ENCODE data around the gene OSBPL6. TPM values are rescaled to one million over a fixed set of nuclear protein-coding genes. Genes with fewer than 3 reads are reported as not detected.

Gene OSBPL6
- total RNA-seq, 1 donor: 6.5 TPM

DNA sequence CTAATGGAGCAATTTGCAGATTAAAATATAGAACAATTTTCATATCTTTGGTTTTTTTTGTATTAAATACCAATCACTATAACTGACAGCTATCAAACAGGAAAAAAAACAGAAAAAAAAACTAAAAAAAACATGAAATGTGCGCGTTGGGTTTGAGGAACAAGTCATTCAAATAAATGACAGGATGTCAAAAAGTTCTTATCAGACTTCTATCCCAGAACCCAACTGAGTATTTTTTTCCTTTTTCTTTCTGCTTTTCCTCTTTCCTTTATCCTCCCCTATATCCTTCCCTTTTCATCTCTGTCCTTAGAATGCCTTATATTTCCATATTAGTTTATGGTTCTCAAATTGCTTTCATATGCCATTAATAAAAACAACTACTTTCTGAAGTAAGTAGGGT is 242.3 kb downstream of the OSBPL6 start:
- TF ChIP-seq, protein P1, sequence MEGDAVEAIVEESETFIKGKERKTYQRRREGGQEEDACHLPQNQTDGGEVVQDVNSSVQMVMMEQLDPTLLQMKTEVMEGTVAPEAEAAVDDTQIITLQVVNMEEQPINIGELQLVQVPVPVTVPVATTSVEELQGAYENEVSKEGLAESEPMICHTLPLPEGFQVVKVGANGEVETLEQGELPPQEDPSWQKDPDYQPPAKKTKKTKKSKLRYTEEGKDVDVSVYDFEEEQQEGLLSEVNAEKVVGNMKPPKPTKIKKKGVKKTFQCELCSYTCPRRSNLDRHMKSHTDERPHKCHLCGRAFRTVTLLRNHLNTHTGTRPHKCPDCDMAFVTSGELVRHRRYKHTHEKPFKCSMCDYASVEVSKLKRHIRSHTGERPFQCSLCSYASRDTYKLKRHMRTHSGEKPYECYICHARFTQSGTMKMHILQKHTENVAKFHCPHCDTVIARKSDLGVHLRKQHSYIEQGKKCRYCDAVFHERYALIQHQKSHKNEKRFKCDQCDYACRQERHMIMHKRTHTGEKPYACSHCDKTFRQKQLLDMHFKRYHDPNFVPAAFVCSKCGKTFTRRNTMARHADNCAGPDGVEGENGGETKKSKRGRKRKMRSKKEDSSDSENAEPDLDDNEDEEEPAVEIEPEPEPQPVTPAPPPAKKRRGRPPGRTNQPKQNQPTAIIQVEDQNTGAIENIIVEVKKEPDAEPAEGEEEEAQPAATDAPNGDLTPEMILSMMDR (IDR thresholded peaks at IDR 0.05; ENCODE audit: insufficient read depth, low read depth, low read length): no peak
- H3K4me3 ChIP-seq (ENCODE audit: low read depth, low read length): no peak overlapping the region
- DNase-seq (ENCODE audit: low read depth): no peak

GRCh38 chr2:178441426-178441825 is 247.1 kb downstream of the OSBPL6 start:
- no peak for DNase-seq (ENCODE audit: low read depth)
- H3K4me3 ChIP-seq (ENCODE audit: low read depth, low read length): no peak overlapping the region
- TF ChIP-seq, protein P1 (IDR thresholded peaks at IDR 0.05; ENCODE audit: insufficient read depth, low read depth, low read length): no peak

GRCh38 chr2:178448968-178449661 is 254.8 kb downstream of the OSBPL6 start:
- DNase-seq (ENCODE audit: low read depth): no peak
- peak overlapping the region; percentile 91 for H3K4me3 ChIP-seq (ENCODE audit: low read depth, low read length)
- TF ChIP-seq, protein P1 (IDR thresholded peaks at IDR 0.05; ENCODE audit: insufficient read depth, low read depth, low read length): no peak

DNA sequence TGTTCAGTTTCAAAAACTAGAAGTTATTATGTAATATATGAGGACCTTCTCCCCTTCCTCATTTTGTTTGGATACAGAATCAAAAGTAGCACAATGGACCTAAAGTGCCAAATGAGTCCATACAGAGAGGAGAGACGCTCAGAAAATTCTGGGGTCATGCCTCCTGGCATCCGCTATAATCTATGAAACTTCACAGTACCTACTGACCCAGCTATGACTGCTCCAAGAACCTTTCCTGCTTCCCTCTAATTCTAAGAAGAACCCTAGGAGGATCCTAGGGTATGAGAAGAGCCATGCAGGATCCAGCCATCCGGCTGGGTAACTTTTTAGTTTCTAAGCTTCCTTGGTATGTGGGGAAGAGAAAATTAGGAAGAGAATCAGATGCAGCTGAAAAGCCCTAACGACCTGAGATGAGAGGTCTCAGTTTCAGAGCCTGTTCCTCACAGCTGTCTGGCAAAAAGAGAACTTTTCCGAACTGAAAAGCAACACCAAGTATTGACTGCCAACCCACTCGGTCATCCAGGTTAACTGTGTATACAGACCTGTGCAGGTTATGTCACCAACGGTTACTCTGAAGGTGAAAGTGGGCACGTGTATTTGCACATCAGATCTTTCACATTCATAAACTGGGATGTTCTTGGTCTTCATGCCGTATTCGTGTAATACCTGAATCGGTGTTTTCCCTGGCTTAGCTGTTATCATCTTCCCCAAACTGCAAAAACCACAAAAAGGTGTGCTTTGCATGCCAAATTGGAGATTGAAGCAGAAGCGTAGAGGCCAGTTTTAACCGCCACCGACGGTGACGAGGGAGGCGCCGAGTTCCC is 255.6 kb downstream of the OSBPL6 start:
- H3K4me3 ChIP-seq (ENCODE audit: low read depth, low read length): peak overlapping the region; percentile 91
- TF ChIP-seq, protein P1 (IDR thresholded peaks at IDR 0.05; ENCODE audit: insufficient read depth, low read depth, low read length): no peak
- DNase-seq (ENCODE audit: low read depth): peak; percentile 8

DNA sequence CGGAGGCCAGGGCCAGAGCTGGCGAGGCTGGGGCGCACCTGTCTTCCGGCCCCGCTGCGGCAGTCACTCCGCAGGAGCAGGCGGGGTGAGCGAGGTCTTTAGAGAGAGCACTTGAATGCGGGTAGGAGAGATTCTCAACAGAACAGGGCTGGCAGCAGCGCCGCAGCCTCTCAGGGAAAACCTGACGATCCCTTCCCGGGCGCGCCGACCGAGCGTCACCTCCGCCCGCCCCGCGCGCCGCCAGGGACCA is 256.1 kb downstream of the OSBPL6 start:
- peak overlapping the region; percentile 91 for H3K4me3 ChIP-seq (ENCODE audit: low read depth, low read length)
- TF ChIP-seq, protein P1 (IDR thresholded peaks at IDR 0.05; ENCODE audit: insufficient read depth, low read depth, low read length): no peak
- DNase-seq (ENCODE audit: low read depth): no peak

DNA sequence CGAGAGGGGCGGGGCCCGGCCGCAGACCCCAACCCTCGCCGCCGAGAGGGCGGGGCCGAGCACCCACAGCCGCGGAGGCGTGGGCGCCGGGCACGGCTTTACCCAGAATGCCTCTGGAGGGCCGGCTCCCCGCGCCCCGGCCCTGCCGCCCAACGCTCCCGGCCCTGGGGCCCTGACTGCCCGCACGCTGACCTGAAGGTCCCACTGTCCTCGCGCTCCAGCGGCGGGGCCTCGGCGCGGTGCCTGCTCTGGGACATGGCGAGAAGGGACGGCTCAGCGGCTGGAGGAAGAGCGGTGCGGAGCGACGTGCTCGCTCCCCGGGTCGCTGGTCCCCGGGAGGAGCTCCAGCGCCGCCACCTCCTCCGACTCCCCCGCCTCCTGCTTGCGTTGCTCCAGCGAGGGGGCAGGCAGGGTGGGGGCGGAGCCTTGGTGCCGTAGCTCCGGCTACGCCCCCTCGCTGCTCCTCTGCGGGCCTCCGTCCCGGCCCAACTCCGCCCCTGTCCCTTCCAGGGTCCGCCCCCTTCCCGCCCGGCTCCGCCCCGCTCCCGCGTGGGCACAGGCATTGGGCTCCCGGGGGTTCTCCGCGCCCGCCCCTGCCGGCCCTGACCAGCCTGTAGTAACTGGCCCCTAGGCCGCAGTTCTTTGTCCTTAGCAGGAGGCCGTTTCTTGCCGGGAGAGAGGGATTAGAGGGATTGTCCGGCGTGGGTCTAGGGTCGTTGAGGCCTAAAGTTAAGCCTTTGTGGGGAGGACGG is 256.6 kb downstream of the OSBPL6 start, which contains the start of the genes PJVK and PRKRA:
Gene PJVK (plus strand): TSS at position 605 of the 752 bp plus-strand sequence. CDS start 2,032 bp downstream, outside the sequence.
Gene PRKRA (minus strand): TSS at position 402 of the 752 bp plus-strand sequence. CDS start 145 bp downstream, at position 257.
- peak within 1 kb of the TSS; percentile 91 for H3K4me3 ChIP-seq (ENCODE audit: low read depth, low read length)
- TF ChIP-seq, protein P1 (IDR thresholded peaks at IDR 0.05; ENCODE audit: insufficient read depth, low read depth, low read length): no peak
- DNase-seq (ENCODE audit: low read depth): peak; percentile 98

All from fibroblast of villous mesenchyme (primary cell).